ENCODE data around the gene GJA3. TPM values are rescaled to one million over a fixed set of nuclear protein-coding genes. Genes with fewer than 3 reads are reported as not detected.
A peak's percentile ranks its signal among the peaks of the same experiment; 100 is the strongest.

The GJA3 gene
- total RNA-seq, 2 experiments from 2014 or later, result not detected

DNA sequence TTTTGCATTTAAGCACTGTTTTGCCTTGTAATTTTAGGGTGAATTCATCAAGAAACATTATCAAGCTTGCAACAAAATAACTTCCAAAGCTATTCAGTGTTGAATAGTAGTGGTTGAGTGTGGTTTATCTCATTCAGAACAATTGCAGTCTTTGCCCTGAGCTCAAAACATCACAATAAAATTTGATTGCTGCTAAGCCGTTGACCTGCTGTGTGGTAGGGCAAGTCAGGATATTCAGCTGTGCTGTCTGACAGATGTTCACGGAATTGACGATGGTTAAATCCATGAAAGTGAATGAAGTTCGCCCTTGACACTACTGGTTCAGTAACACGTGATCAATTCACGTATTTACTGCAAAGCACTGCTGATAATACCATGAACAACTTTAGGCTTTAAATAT is 66.9 kb downstream of the GJA3 start:
- no peaks in the 10 kb centered on the region for H3K36me3 Mint-ChIP-seq (ENCODE audit: low read depth)
- DNase-seq, result no peak
- H3K27ac ChIP-seq (ENCODE audit: low read depth in 1 of 2, low read length in 2 of 2), result no peak overlapping the region
- H3K4me3 Mint-ChIP-seq, result no peak overlapping the region
- no peak overlapping the region for H3K27ac Mint-ChIP-seq
- H3K27me3 ChIP-seq (ENCODE audit: control insufficient read depth in 1 of 2, insufficient read depth in 2 of 2, low read length in 2 of 2), result peaks cover 0 to 4% of the 10 kb centered on the region in 2 experiments
- H3K27me3 Mint-ChIP-seq, result peaks cover 17% of the 10 kb centered on the region
- H3K4me1 ChIP-seq (ENCODE audit: insufficient read depth, low read length), result no peaks in the 10 kb centered on the region
- no peak for ATAC-seq (ENCODE audit: poor library complexity)
- ChIA-PET POLR2A (no interaction called here), CTCF (interaction anchor here (1.1 kb wide), 2 partner anchors 22 to 24 kb away, joined by 3 to 4 read pairs; no protein-coding TSS in a partner anchor)
- no peaks in the 10 kb centered on the region for H3K4me1 Mint-ChIP-seq (ENCODE audit: low read depth)
- intact Hi-C loops (cut with DNase I, micrococcal nuclease), result no loop called here
- H3K36me3 ChIP-seq (ENCODE audit: insufficient read depth, low read length), result no peaks in the 10 kb centered on the region
- H3K4me3 ChIP-seq (ENCODE audit: low read length), result no peak overlapping the region
- no peaks in the 10 kb centered on the region for H3K9me3 ChIP-seq (ENCODE audit: control insufficient read depth in 1 of 2, insufficient read depth in 1 of 2, low read length in 2 of 2)
- TF ChIP-seq CTCF (IDR thresholded peaks at IDR 0.05), result no peak
- H3K9me3 Mint-ChIP-seq, result no peaks in the 10 kb centered on the region

DNA sequence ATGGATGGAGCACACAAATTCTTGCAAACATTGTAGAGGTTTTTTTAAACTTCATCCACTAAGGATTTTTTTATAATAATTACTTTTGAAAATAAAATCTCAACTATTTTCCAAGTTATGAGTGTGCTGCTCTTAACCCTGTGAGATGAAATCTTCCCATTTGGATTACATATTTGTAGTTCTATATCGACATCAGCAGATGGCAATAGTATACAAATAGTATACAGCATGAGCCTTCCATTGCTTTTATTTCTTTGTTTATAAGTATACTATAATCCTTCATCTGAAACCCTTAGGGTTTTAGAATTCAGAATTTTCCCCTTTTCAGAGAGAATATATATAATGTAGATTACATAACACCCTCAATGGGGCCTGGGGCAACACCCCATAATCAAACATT is 70.5 kb downstream of the GJA3 start:
- ATAC-seq (ENCODE audit: poor library complexity) (peak; percentile 57), DNase-seq (peak in 3 of 14 experiments; percentile 16 to 20 (median 19))
- H3K4me1 Mint-ChIP-seq (ENCODE audit: low read depth), result no peaks in the 10 kb centered on the region
- Histone ChIP-seq H3K27me3 (ENCODE audit: control insufficient read depth in 1 of 2, insufficient read depth in 2 of 2, low read length in 2 of 2) (no peaks in the 10 kb centered on the region), H3K27ac (ENCODE audit: low read depth in 1 of 2, low read length in 2 of 2) (no peak overlapping the region), H3K36me3 (ENCODE audit: insufficient read depth, low read length) (peaks cover 8% of the 10 kb centered on the region), H3K9me3 (ENCODE audit: control insufficient read depth in 1 of 2, insufficient read depth in 1 of 2, low read length in 2 of 2) (no peaks in the 10 kb centered on the region), H3K4me1 (ENCODE audit: insufficient read depth, low read length) (no peaks in the 10 kb centered on the region), H3K4me3 (ENCODE audit: low read length) (no peak overlapping the region)
- H3K27ac Mint-ChIP-seq, result no peak overlapping the region
- no peaks in the 10 kb centered on the region for H3K27me3 Mint-ChIP-seq
- POLR2A ChIA-PET, result interaction anchor here (1.1 kb wide), 1 partner anchor 71 kb away, joined by 4 read pairs; the partner anchor contains the start of gene GJA3
- H3K9me3 Mint-ChIP-seq, result no peaks in the 10 kb centered on the region
- no peak overlapping the region for H3K4me3 Mint-ChIP-seq
- peaks cover 15% of the 10 kb centered on the region for H3K36me3 Mint-ChIP-seq (ENCODE audit: low read depth)
- intact Hi-C loops (cut with DNase I, micrococcal nuclease), result loop anchor here (1.0 kb wide), 1 partner anchor 73 kb away; no protein-coding TSS in a partner anchor
- CTCF ChIA-PET, result interaction anchor here (0.5 to 1.1 kb wide), 2 partner anchors 18 to 698 kb away, joined by 3 read pairs; no protein-coding TSS in a partner anchor
- TF ChIP-seq CTCF (IDR thresholded peaks at IDR 0.05), result peak; percentile 28

Other genes starting within 250 kb of the GJA3 start
- 100 to 1,000 TPM; 106 to 110 TPM for gene ZMYM2, start 202.3 kb downstream of the GJA3 start, total RNA-seq
- gene GJB2, start 31.9 kb upstream of the GJA3 start, total RNA-seq, result under 1 TPM; 0.19 to 0.25 TPM
- 10 to 100 TPM; 19.8 to 26.0 TPM for gene GJB6, start 71.3 kb upstream of the GJA3 start, total RNA-seq

All from CD4-positive, alpha-beta T cell (primary cell).